HEK293 (cell line): ENCODE data around the gene ZNF841.
A peak's percentile ranks its signal among the peaks of the same experiment; 100 is the strongest.

Experiments
- EGR2 ChIP-seq: fragments of 450-650 bp; formaldehyde crosslinking; IDR thresholded peaks from 2 replicates; pipeline ENCODE4 v1.5.1; 2016; ENCODE audit warnings: low read depth, missing biosample characterization, missing genetic modification characterization
- GLIS2 ChIP-seq: fragments of 450-650 bp; formaldehyde crosslinking; IDR thresholded peaks from 2 replicates; pipeline ENCODE4 v1.5.1; 2016; ENCODE audit warnings: missing biosample characterization, missing genetic modification characterization
- HOXC10 ChIP-seq: sonication (generic); formaldehyde crosslinking; IDR thresholded peaks from 2 replicates; pipeline ENCODE4 v1.8.1; 2023; ENCODE audit warnings: mild to moderate bottlenecking, missing genetic modification reagents
- IKZF3 ChIP-seq: fragments of 450-650 bp; IDR thresholded peaks from 2 replicates; pipeline ENCODE4 v1.5.0; 2018; ENCODE audit warnings: missing biosample characterization, mild to moderate bottlenecking, missing genetic modification characterization, moderate library complexity
- KLF1 ChIP-seq: fragments of 450-650 bp; formaldehyde crosslinking; IDR thresholded peaks from 2 replicates; pipeline ENCODE4 v1.5.1; 2016; ENCODE audit warnings: missing biosample characterization, missing genetic modification characterization
- KLF10 ChIP-seq: fragments of 450-650 bp; IDR thresholded peaks from 2 replicates; pipeline ENCODE4 v1.5.1; 2018; ENCODE audit warnings: missing biosample characterization, mild to moderate bottlenecking, missing genetic modification characterization
- KLF16 ChIP-seq: fragments of 450-650 bp; formaldehyde crosslinking; IDR thresholded peaks from 2 replicates; pipeline ENCODE4 v1.5.1; 2017; ENCODE audit warnings: missing biosample characterization, missing genetic modification characterization
- PATZ1 ChIP-seq: fragments of 450-650 bp; formaldehyde crosslinking; IDR thresholded peaks from 2 replicates; pipeline ENCODE4 v1.5.1; 2016; ENCODE audit warnings: missing biosample characterization, missing genetic modification characterization
- SP3 ChIP-seq: fragments of 450-650 bp; formaldehyde crosslinking; IDR thresholded peaks from 2 replicates; pipeline ENCODE4 v1.5.1; 2016; ENCODE audit warnings: missing biosample characterization, missing genetic modification characterization
- ZBTB11 ChIP-seq: fragments of 450-650 bp; formaldehyde crosslinking; conservative IDR thresholded peaks from 2 replicates; pipeline ENCODE4 v1.5.1; 2016; ENCODE audit warnings: low read depth, missing biosample characterization, missing genetic modification characterization
- ZBTB17 ChIP-seq: fragments of 450-650 bp; formaldehyde crosslinking; IDR thresholded peaks from 2 replicates; pipeline ENCODE4 v1.5.1; 2016; ENCODE audit warnings: missing biosample characterization, missing genetic modification characterization
- ZBTB21 ChIP-seq: fragments of 450-650 bp; formaldehyde crosslinking; IDR thresholded peaks from 2 replicates; pipeline ENCODE4 v1.5.1; 2017; ENCODE audit warnings: missing biosample characterization, missing genetic modification characterization
- ZBTB26 ChIP-seq: fragments of 450-650 bp; formaldehyde crosslinking; optimal IDR thresholded peaks from 2 replicates; pipeline ENCODE3; 2016; ENCODE audit warnings: missing biosample characterization, mild to moderate bottlenecking, missing genetic modification characterization
- ZFHX2 ChIP-seq: fragments of 450-650 bp; formaldehyde crosslinking; conservative IDR thresholded peaks from 2 replicates; pipeline ENCODE4 v1.5.1; 2016; ENCODE audit warnings: missing biosample characterization, missing genetic modification characterization
- ZNF239 ChIP-seq: fragments of 450-650 bp; formaldehyde crosslinking; IDR thresholded peaks from 2 replicates; pipeline ENCODE4 v1.5.1; 2016; ENCODE audit warnings: missing biosample characterization, missing genetic modification characterization
- ZNF350 ChIP-seq: fragments of 450-650 bp; formaldehyde crosslinking; IDR thresholded peaks from 2 replicates; pipeline ENCODE4 v1.5.0; 2017; ENCODE audit warnings: missing biosample characterization, mild to moderate bottlenecking, missing genetic modification characterization
- ZNF423 ChIP-seq: fragments of 450-650 bp; formaldehyde crosslinking; IDR thresholded peaks from 2 replicates; pipeline ENCODE4 v1.5.1; 2016; ENCODE audit warnings: missing biosample characterization, missing genetic modification characterization
- ZNF692 ChIP-seq: fragments of 450-650 bp; formaldehyde crosslinking; IDR thresholded peaks from 2 replicates; pipeline ENCODE4 v1.5.1; 2016; ENCODE audit warnings: missing biosample characterization, missing genetic modification characterization
- ZXDB ChIP-seq: fragments of 450-650 bp; formaldehyde crosslinking; IDR thresholded peaks from 2 replicates; pipeline ENCODE4 v1.5.1; 2016; ENCODE audit warnings: missing biosample characterization, missing genetic modification characterization

The ZNF841 gene

GRCh38 chr19:52095172-52096014 is at the start of gene ZNF841 (continued):
- TF ChIP-seq ZBTB11 (peak; percentile 96), IKZF3 (tag by site-specific recombination) (no peak), ZBTB26 (tag by site-specific recombination) (peak; percentile 29), ZFHX2 (tag by site-specific recombination) (peak; percentile 45), ZNF239 (tag by site-specific recombination) (no peak), GLIS2 (tag by site-specific recombination) (peak; percentile 28; the same call in 1 of the 2 replicates), ZBTB17 (tag by site-specific recombination) (peak; percentile 39), EGR2 (peak; percentile 25; the same call in 1 of the 2 replicates), SP3 (peak; percentile 98), PATZ1 (tag by site-specific recombination) (0 out of 2 replicates have a peak, but pooled peaks have one; percentile 36), ZBTB21 (tag by site-specific recombination) (no peak), KLF16 (tag by site-specific recombination) (peak; percentile 51), KLF1 (tag by site-specific recombination) (peak; percentile 91), KLF10 (tag by site-specific recombination) (peak; percentile 78; the same call in 1 of the 2 replicates), HOXC10 (CRISPR knock-in tag) (peak; percentile 64; the same call in 1 of the 2 replicates), ZNF423 (no peak), ZXDB (tag by site-specific recombination) (peak; percentile 43; the same call in 1 of the 2 replicates), ZNF692 (tag by site-specific recombination) (0 out of 2 replicates have a peak, but pooled peaks have one; percentile 13), ZNF350 (tag by site-specific recombination) (0 out of 2 replicates have a peak, but pooled peaks have one; percentile 45)
- TF ChIP-seq, all 188 proteins: peak for 28
